ENCODE data around the gene MAP2K3.
A peak's percentile ranks its signal among the peaks of the same experiment; 100 is the strongest.

Gene MAP2K3

DNA sequence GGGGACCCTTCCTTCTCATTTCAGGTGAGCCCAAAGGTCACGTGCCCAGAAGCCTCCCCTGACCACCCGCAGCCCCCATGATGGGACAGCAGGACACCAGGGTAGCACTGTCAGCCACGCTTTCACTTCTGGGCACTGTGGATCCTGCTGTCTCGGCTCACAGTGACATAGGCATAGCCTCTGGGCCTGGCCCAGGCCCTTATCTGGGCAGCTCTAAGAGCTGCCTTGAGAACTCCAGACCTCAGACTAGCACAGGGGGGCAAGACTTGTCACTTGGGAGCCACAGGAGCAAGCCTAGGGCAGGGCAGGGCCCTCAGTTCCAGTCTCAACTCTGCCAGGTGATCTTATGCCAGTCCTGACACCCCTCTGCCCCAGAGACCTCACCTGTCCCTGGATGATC, 36.0 kb upstream of the MAP2K3 start:
- H3K36me3 Mint-ChIP-seq (ENCODE audit: insufficient read depth) = peaks cover 9% of the 10 kb centered on the region
- ATAC-seq (replicated peaks; ENCODE audit: extremely low read depth, poor library complexity, severe bottlenecking) = no peak
- no peak overlapping the region for H3K4me3 Mint-ChIP-seq
- H3K4me1 Mint-ChIP-seq = peaks cover 35% of the 10 kb centered on the region
- DNase-seq (ENCODE audit: low spot score in 2 of 2) = no peak
- no peaks in the 10 kb centered on the region for H3K27me3 Mint-ChIP-seq
- H3K27ac Mint-ChIP-seq (ENCODE audit: low read depth) = peak overlapping the region; percentile 14
- H3K9me3 Mint-ChIP-seq = no peaks in the 10 kb centered on the region

DNA sequence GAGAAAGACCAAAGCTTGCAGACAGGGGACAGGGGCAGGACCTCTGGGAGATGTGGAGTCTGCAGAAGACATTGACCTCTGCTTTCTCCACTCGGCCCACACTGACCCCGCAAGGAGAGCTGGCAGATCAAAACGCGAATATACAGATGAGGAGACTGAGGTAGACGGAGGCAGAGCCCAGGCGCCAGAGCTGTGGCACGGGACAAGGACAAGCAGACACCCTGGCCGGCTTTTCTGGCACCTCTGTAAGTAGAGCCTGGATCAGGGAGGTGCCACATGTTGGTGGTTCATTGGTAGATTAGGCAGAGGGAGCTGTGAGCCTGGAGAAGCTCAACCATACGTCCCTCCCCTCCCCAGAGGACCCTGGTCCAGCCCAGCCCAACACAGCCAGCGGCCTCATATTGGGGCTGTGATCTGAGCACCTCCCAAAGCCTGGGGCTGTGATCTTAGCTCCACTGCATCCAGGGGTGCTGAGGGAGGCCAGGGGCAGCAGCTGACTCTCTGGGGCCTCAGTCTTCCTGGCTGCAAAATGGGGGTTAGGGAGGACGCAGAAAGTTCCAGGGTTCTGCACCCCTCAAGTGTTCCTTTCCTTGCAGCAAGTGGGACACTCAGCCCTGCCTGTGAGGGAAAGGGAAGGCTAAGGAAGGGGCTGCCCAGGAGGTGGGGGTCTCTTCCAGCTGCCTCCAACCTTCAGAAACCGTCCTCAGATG, 35.3 kb upstream of the MAP2K3 start:
- DNase-seq (ENCODE audit: low spot score in 2 of 2) (no peak), ATAC-seq (replicated peaks; ENCODE audit: extremely low read depth, poor library complexity, severe bottlenecking) (no peak)
- H3K4me1 Mint-ChIP-seq = peaks cover 37% of the 10 kb centered on the region
- no peaks in the 10 kb centered on the region for H3K9me3 Mint-ChIP-seq
- no peak overlapping the region for H3K4me3 Mint-ChIP-seq
- H3K27ac Mint-ChIP-seq (ENCODE audit: low read depth) = peak overlapping the region; percentile 14
- peaks cover 8% of the 10 kb centered on the region for H3K36me3 Mint-ChIP-seq (ENCODE audit: insufficient read depth)
- no peaks in the 10 kb centered on the region for H3K27me3 Mint-ChIP-seq

DNA sequence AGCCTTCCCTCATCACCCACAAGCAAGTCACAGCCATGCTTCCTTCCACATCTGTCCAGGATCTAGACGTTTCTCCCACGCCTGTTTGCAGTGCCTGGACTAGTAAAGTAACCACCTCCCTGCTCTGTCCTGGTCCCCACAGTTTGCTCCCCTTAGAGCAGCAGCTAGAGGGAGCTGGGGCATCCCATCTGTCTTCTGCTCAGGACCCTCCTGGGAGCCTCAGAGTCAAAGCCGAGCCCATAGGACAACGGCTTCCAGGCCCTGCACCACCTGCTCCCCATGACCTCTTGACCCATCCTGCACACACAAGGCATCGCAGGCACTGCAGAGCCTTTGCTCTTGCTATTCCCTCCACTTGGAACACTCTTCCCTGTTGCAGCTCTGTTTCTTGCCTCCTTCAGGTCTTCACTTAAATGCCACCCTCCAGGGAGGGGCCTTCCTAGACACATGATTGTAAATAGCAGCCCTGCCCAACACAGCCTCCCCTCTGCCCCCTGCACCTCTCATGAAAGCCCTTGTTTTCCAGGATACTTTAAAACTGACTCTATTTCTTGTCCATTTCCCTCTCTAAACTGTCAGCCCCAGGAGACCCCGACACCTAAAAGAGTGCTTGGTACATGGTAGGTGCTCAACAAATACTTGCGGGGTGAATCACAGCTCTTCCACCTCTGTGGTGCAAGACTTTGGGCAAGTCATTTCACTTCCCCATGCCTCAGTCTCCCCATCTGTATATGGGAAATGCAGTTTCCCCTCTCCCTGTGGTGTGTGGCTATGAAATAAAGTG, 34.4 kb upstream of the MAP2K3 start:
- no peak for DNase-seq (ENCODE audit: low spot score in 2 of 2)
- Mint-ChIP-seq H3K4me3 (no peak overlapping the region), H3K4me1 (peaks cover 37% of the 10 kb centered on the region), H3K36me3 (ENCODE audit: insufficient read depth) (peaks cover 8% of the 10 kb centered on the region), H3K27ac (ENCODE audit: low read depth) (peak overlapping the region; percentile 9), H3K27me3 (no peaks in the 10 kb centered on the region), H3K9me3 (no peaks in the 10 kb centered on the region)
- no peak for ATAC-seq (replicated peaks; ENCODE audit: extremely low read depth, poor library complexity, severe bottlenecking)

DNA sequence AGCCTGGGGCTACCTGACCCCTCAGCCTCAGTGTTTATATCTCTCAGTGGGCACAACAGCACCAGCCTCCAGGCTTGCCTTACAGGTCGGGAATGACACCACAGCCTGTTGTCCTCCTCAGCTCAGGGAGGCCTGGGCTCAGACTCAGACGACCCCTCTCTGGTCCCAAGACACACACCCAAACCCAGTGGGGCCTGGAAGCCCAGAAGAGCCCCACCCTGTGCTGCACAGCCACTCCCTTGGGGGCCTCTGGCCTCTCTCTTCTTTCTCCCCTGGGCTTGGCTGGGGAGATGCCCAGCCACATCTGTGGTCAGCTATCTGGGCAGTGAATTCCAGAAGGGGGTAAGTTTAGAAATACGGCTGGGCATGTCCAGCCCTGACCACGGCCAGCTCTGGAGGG, 33.7 kb upstream of the MAP2K3 start:
- Mint-ChIP-seq H3K27me3 (no peaks in the 10 kb centered on the region), H3K4me3 (no peak overlapping the region), H3K36me3 (ENCODE audit: insufficient read depth) (peaks cover 8% of the 10 kb centered on the region), H3K9me3 (no peaks in the 10 kb centered on the region), H3K4me1 (peaks cover 37% of the 10 kb centered on the region), H3K27ac (ENCODE audit: low read depth) (no peak overlapping the region)
- DNase-seq (ENCODE audit: low spot score in 2 of 2) = no peak
- ATAC-seq (replicated peaks; ENCODE audit: extremely low read depth, poor library complexity, severe bottlenecking) = no peak

DNA sequence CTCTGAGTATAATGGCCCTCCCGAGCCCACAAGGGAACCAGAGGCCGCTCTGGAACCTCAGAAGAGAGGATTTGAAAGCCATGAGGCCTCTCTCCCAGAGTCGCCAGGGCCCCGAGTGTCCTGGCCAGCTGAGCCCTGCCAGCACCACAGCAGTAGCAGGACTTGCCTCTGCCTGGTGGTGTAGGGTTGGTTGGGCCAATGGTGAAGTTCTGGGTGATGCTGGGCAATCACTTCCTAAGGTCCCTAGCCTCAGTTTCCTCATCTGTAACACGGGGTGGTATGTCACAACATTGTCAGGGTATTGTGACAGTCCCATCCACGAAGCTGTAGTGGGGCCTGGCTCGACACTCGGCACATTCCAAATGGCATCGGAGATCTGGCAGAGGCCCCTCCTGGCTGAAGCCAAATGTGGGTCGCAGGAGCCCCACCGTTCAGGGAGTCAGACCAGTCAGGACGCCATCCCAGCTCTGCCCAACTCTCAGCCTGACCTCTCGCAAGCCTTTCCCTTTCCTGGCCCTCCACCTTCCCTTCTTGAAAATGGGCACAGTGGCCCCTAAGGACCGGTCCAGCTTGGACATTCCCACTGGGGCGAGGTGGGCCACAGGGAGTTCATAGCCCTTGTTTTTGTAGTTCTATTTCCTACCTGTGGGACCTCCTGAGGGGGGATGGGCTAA, 33.0 kb upstream of the MAP2K3 start:
- peak overlapping the region; percentile 75 for H3K4me3 Mint-ChIP-seq
- H3K27ac Mint-ChIP-seq (ENCODE audit: low read depth) = no peak overlapping the region
- peaks cover 8% of the 10 kb centered on the region for H3K36me3 Mint-ChIP-seq (ENCODE audit: insufficient read depth)
- H3K27me3 Mint-ChIP-seq = no peaks in the 10 kb centered on the region
- H3K9me3 Mint-ChIP-seq = no peaks in the 10 kb centered on the region
- ATAC-seq (replicated peaks; ENCODE audit: extremely low read depth, poor library complexity, severe bottlenecking) (no peak), DNase-seq (ENCODE audit: low spot score in 2 of 2) (no peak)
- H3K4me1 Mint-ChIP-seq = peaks cover 37% of the 10 kb centered on the region

DNA sequence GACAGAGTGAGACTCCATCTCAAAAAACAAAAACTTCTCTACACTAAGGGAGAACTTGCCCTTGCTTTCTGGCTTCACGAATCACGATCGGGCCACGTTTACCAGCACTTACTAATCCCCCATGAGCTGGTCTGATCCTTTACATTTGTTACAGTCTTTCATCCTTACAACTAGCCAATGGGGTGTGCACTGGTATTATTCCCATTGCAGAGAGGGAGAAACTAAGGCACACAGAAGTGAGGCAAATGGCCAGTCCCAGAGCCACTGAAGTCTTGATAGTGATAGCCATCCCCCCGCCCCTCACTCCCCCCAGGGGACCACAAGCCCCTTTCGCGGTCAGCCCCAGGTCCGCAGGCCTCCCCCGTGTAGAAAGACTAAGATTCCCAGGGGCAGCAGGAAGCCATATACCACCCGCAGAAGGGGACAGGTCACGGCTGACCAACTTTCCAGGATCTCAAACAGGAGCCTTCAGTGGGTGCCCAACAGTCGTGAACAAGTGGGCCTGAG, 32.2 kb upstream of the MAP2K3 start:
- H3K27me3 Mint-ChIP-seq = no peaks in the 10 kb centered on the region
- H3K9me3 Mint-ChIP-seq = no peaks in the 10 kb centered on the region
- peak overlapping the region; percentile 65 for H3K27ac Mint-ChIP-seq (ENCODE audit: low read depth)
- H3K4me1 Mint-ChIP-seq = peaks cover 37% of the 10 kb centered on the region
- peaks cover 8% of the 10 kb centered on the region for H3K36me3 Mint-ChIP-seq (ENCODE audit: insufficient read depth)
- peak overlapping the region; percentile 75 for H3K4me3 Mint-ChIP-seq
- DNase-seq (ENCODE audit: low spot score in 2 of 2) = no peak
- no peak for ATAC-seq (replicated peaks; ENCODE audit: extremely low read depth, poor library complexity, severe bottlenecking)

DNA sequence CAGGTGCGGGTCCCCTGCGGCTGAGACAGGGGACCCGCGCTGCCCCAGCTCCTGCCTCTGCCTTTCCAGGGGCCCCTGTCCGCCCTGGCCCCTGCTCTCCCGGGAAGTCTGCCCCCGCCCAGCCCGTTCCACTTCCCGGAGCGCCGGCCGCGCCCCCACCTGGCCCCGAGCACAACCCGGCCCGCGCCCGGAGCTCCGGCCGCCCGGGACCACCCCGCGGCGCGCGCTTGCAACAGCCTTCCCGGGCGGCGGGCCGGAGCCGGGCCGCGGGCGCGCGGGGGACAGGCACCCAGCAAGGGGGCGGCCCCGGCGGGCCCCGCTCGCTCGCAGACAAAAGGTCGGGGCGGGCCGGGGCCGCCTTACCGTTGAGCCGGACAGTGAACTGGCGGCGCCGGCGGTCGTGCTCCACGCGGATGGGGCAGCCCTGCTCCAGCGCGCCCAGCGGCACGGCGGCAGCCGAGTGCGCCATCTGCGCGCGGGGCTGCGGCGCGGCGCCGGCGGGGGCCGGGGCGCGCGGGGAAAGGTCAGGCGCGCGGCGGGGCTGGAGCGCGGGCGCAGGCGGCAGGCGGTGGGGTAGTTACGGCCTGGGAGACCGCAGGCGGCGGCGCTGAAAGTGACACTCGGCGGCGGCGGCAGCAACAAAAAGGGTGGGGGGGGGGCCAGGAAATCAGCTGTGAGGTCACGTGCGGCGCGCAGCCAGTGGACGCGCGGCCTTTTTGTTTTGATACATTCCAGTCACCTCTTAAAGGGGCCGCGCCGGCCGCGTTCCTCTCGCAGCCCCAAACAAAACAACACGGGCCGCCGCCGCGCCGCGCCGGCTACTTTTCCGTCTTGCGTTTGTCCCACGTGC, 31.5 kb upstream of the MAP2K3 start, which contains the start of gene NATD1:
Gene NATD1 (minus strand): TSS at position 615 of the 850 bp plus-strand sequence. CDS start 146 bp downstream, at position 469.
- Mint-ChIP-seq H3K4me1 (peaks cover 38% of the 10 kb centered on the region), H3K9me3 (no peaks in the 10 kb centered on the region), H3K4me3 (peak within 1 kb of the TSS; percentile 81), H3K27me3 (no peaks in the 10 kb centered on the region), H3K36me3 (ENCODE audit: insufficient read depth) (peaks cover 8% of the 10 kb centered on the region), H3K27ac (ENCODE audit: low read depth) (peak within 1 kb of the TSS; percentile 85)
- DNase-seq (ENCODE audit: low spot score in 2 of 2) (peak; percentile 37 to 61), ATAC-seq (replicated peaks; ENCODE audit: extremely low read depth, poor library complexity, severe bottlenecking) (peak; percentile 90)

DNA sequence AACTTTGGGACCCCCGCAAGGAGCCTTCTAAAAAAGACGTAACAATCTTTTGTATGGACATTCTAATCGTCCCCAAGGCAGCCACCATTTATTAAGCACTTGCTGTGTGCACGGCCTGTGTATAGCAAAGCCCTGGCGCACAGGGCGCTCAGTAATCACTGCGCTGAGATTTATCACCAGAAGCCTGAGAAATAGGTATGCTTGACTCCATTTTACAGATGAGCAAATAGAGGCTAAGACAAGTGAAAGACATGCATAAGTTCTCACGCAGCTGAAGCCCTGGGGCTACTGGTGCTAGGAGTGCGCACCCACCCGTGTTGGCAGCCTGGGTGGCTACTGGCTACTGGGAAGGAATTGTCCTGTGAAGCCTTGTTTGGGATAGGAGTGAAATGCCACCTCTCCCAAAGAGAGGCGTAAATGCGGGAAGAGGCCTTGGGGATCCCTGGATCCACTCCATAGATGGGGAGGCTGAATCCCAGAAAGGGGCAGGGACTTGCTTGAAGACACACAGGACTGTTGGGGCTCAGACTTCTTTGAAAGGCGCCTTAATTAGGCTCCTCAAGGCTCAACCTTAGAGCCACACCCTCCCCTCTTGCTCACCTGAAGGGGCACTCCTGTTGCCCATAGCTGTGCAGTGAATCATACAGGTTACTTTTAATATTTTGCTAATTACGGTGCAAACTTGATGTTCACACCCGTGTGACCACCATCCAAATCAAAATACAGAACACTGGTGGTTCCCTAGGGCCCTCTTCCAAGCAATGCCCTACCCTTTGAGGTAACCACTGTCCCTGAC, 30.7 kb upstream of the MAP2K3 start:
- H3K36me3 Mint-ChIP-seq (ENCODE audit: insufficient read depth) = peaks cover 6% of the 10 kb centered on the region
- H3K27ac Mint-ChIP-seq (ENCODE audit: low read depth) = peak overlapping the region; percentile 85
- H3K9me3 Mint-ChIP-seq = no peaks in the 10 kb centered on the region
- H3K4me1 Mint-ChIP-seq = peaks cover 43% of the 10 kb centered on the region
- peak; percentile 16 for ATAC-seq (replicated peaks; ENCODE audit: extremely low read depth, poor library complexity, severe bottlenecking)
- H3K4me3 Mint-ChIP-seq = peak overlapping the region; percentile 81
- no peaks in the 10 kb centered on the region for H3K27me3 Mint-ChIP-seq
- no peak for DNase-seq (ENCODE audit: low spot score in 2 of 2)

DNA sequence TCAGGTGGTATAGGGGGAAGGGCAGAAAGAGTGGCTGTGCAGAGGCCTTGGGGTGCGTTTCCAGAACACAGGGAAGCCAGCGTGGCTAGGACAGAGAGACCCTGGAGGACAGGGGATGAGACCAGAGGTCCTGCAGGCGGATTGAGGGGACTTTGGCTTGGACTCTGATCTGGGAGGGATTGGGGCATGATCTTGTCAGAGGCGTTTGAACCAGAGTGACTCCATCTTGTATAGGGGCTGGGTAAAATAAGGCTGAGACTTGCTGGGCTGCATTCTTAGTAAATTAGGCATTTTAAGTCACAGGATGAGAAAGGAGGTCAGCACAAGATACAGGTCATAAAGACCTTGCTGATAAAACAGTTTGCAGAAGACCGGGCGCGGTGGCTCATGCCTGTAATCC, 25.9 kb upstream of the MAP2K3 start:
- DNase-seq (ENCODE audit: low spot score in 2 of 2) = no peak

DNA sequence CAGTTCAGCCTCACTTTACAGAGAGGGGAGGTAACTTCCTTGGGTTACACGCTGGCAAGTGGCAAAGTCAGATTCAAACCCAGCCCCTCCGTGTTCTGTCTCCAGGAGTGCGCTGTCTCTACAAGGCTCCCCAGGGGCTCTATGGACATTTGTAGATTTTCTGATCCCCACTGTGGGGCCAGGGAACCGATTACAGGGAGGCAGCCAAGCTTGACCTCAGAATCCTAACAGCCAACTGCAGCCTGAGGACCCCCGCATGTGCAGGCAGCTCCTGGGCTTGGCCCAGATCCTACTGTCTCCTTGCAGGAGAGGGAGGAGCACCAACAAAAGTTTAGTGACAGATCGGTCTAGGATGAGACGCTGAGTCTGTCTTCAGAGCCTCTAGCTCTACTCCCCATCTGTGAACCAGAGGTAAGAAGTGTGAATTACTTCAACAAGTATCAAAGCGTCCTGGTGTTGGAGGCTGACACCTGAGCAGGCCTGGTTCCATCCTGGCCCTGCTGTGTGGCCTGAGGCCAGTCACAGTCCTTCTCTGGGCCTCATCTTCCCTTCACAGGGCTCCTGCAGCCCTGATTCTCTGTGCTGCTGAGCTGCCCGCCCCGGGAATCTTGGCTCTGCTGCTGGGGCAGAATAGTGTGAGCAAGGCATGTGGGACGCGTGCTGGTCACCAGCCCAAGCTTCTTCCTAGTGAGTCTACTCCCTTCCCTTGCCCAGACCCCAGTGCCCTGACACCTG, 22.1 kb upstream of the MAP2K3 start:
- Mint-ChIP-seq H3K27ac (ENCODE audit: low read depth) (no peak overlapping the region), H3K4me3 (no peak overlapping the region), H3K4me1 (peaks cover 22% of the 10 kb centered on the region), H3K27me3 (no peaks in the 10 kb centered on the region), H3K36me3 (ENCODE audit: insufficient read depth) (peaks cover 2% of the 10 kb centered on the region), H3K9me3 (no peaks in the 10 kb centered on the region)
- DNase-seq (ENCODE audit: low spot score in 2 of 2) (no peak), ATAC-seq (replicated peaks; ENCODE audit: extremely low read depth, poor library complexity, severe bottlenecking) (no peak)

More for the DNA sequence above, 25.9 kb upstream of the MAP2K3 start:
- Mint-ChIP-seq H3K4me3 (no peak overlapping the region), H3K27ac (ENCODE audit: low read depth) (peak overlapping the region; percentile 84), H3K36me3 (ENCODE audit: insufficient read depth) (peaks cover 2% of the 10 kb centered on the region), H3K27me3 (no peaks in the 10 kb centered on the region), H3K4me1 (peaks cover 14% of the 10 kb centered on the region), H3K9me3 (no peaks in the 10 kb centered on the region)
- ATAC-seq (replicated peaks; ENCODE audit: extremely low read depth, poor library complexity, severe bottlenecking) = no peak

DNA sequence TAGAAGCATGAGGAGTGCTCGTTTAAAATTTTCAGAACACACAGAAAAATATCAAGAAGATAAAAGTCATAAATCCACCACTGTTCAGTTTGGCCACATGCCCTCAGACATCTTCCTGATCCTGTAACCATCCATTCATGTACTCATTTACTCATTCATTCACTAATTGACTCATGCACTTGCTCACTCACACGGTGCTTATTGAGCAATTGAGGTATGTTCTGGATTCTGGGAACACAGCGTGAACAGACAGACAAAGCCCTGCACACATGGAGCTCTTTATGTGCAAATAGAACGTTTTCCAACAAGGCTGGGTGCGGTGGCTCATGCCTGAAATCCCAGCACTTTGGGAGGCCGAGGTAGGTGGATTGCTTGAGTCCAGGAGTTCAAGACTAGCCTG, 21.1 kb upstream of the MAP2K3 start:
- H3K27me3 Mint-ChIP-seq = no peaks in the 10 kb centered on the region
- no peaks in the 10 kb centered on the region for H3K9me3 Mint-ChIP-seq
- H3K4me3 Mint-ChIP-seq = no peak overlapping the region
- ATAC-seq (replicated peaks; ENCODE audit: extremely low read depth, poor library complexity, severe bottlenecking) = no peak
- peaks cover 19% of the 10 kb centered on the region for H3K4me1 Mint-ChIP-seq
- H3K27ac Mint-ChIP-seq (ENCODE audit: low read depth) = no peak overlapping the region
- no peak for DNase-seq (ENCODE audit: low spot score in 2 of 2)
- H3K36me3 Mint-ChIP-seq (ENCODE audit: insufficient read depth) = peaks cover 2% of the 10 kb centered on the region

Measured in central memory CD8-positive, alpha-beta T cell (primary cell).